K562 treated with DMSO at 1 percent for 48 hours (cell line): ENCODE measurements around the gene ATF6B. TPM values are rescaled to one million over a fixed set of nuclear protein-coding genes. Genes with fewer than 3 reads are reported as not detected.

Experiments used
- total RNA-seq: library from RNA; unstranded; fragments of 300-600 nt; gene quantifications from 2 replicates; pipeline ENCODE4 v1.2.3, GENCODE V29; 2022; ENCODE audit warnings: low replicate concordance; ENCODE audit errors: extremely low read depth

The ATF6B gene
- total RNA-seq = not detected in 2 replicates

DNA sequence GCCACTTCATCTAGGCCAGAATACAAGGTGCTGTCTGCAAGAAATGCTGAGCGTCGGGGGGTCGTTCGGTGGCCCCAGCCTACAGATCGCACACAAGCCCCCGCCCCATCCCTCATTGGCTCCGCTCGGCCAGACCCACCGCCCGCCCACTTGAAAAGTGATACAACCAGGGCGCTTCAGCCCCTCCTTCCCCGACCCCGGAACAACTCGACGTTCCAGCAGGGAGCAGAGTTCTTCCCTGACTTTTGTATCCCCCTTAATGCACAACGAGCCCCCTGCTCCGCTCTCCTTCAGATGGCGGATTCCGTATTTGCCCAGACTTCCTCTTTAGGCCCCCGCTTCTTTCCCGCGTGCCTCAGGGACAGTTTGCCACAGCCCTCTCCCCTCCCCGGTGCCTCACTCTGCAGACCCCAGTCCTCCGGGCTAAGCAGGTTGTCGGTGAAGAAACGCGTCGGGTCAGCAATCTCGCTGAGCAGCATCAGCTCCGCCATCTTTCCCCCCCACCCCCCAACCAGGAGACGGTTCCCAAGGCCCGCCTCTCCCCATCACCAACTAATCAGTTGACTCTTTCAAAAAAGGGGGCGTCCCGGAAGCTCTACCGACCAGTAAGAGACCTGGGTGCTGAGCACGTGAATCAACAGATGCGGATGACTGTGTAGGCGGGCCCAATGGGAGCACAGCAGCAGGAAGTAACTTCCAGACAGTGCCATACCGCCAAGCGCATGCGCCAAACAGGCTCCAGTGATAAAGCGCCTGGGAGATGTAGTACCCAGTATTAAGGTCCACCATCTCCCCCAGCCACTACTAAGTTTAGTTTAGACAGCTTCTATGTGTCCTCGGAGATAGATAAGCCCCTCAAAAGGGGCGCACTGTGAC lies at the start of gene ATF6B:
Gene ATF6B (minus strand): TSS at position 530 of the 876 bp plus-strand sequence. CDS start 39 bp downstream, at position 491.

GRCh38 chr6:32175711-32176475 lies 47.8 kb upstream of the ATF6B start, which contains the start of gene AGPAT1:
Gene AGPAT1, minus strand, starts transcription at chr6:32176084. Its CDS starts 4,588 bp downstream, at chr6:32171496.

DNA sequence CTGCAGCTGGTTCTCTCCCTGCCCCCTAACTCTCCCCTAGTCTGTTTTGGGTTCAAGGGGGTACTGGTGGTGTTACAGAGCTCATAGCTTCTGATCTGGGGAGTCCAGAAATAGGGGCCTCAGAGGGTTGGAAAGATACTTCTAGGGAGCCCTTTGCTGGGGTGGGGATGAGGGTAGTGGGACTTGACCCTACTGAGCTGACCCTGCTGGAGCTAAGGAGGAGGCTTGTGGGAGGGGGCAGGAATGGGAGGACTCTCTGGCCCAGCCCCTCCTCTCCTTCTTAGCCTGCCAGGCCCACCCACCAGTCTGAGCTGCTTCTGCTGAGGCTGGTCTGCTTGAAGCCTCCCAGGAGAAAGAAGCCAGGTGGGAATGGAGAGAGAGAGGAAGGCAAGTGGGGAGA lies 36.2 kb upstream of the ATF6B start, which contains the start of gene EGFL8:
Gene EGFL8 (plus strand): TSS at position 301 of the 400 bp plus-strand sequence. CDS start 1,571 bp downstream, outside the sequence.

GRCh38 chr6:32153564-32154513 lies 25.8 kb upstream of the ATF6B start, which contains the start of gene PPT2:
Gene PPT2, plus strand, starts transcription at chr6:32154141. Its CDS starts 454 bp downstream, at chr6:32154595.

DNA sequence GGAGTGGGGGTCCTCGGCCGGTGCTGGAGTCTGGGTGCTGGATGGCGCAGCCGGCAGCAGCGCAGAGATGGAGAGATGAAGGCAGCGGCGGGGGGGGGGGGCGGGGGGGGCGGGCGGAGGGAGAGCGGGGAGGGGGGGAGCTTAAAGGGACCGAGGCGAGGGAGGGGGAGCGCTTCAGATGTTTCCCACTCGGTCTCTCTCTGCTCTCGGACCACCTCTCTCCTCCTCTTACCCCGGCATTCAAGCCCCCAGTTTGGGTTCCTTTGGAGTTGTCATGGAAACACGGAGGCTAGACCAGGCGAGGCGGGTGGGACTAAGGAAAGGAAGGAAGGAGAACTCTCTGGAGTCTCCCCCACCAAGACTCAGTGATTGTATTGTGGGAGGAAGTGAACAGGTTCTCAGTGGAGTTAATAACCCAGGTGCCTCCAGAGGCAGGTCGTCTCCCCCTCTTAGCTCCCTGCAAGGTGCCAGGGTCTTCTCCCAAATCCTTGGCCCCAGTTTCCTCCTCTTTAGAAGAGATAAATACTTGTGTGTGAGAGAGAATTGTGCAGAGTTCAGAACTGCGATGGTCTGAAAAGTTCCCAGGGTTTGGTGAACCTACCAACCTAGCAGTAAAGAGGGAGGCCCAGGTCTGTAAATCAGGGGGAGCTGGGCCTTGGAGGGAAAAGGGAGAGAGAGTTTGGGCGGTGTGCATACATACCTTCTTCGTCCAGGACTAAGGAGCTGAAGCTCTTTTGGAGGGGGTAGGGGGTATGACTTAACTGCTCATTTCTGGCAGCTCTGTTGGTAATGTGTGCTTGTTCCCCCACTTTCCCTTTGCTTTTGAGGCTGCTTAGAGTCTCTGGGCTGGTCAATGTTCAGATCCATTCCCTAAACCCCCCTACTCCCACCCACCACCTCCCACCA lies 24.1 kb upstream of the ATF6B start, which contains the start of gene PRRT1:
Gene PRRT1 (minus strand): TSS at position 77 of the 906 bp plus-strand sequence. CDS start 112 bp downstream, outside the sequence.

GRCh38 chr6:32109114-32109764 lies 18.8 kb downstream of the ATF6B start, which contains the start of gene TNXB:
Gene TNXB, minus strand, starts transcription at chr6:32109338. Its CDS starts 11,140 bp downstream, at chr6:32098198.

Other genes with a start within 250 kb of the ATF6B start
- not detected in 2 replicates for gene SLC44A4, start 249.2 kb downstream of the ATF6B start, total RNA-seq
- gene EHMT2, start 230.5 kb downstream of the ATF6B start, total RNA-seq = not detected in 2 replicates
- gene ZBTB12, start 226.2 kb downstream of the ATF6B start, total RNA-seq = not detected in 2 replicates
- not detected in 2 replicates for gene C2, start 200.5 kb downstream of the ATF6B start, total RNA-seq
- not detected in 2 replicates for gene CFB, start 182.2 kb downstream of the ATF6B start, total RNA-seq
- not detected in 2 replicates for gene NELFE, start 169.3 kb downstream of the ATF6B start, total RNA-seq
- not detected in 2 replicates for gene SKIC2, start 169.1 kb downstream of the ATF6B start, total RNA-seq
- gene DXO, start 156.1 kb downstream of the ATF6B start, total RNA-seq = 217 TPM in 1 of 2 replicates, not detected in the other
- not detected in 2 replicates for gene C4A, start 146.2 kb downstream of the ATF6B start, total RNA-seq
- not detected in 2 replicates for gene C4B, start 113.5 kb downstream of the ATF6B start, total RNA-seq
- not detected in 2 replicates for gene CYP21A2, start 89.8 kb downstream of the ATF6B start, total RNA-seq
- gene TNXB, start 18.9 kb downstream of the ATF6B start, total RNA-seq = not detected in 2 replicates
- not detected in 2 replicates for gene FKBPL, start 2.0 kb upstream of the ATF6B start, total RNA-seq
- gene PRRT1, start 23.7 kb upstream of the ATF6B start, total RNA-seq = not detected in 2 replicates
- gene PPT2, start 25.9 kb upstream of the ATF6B start, total RNA-seq = not detected in 2 replicates
- not detected in 2 replicates for gene EGFL8, start 36.3 kb upstream of the ATF6B start, total RNA-seq
- gene AGPAT1, start 47.8 kb upstream of the ATF6B start, total RNA-seq = not detected in 2 replicates
- gene RNF5, start 50.2 kb upstream of the ATF6B start, total RNA-seq = not detected in 2 replicates
- not detected in 2 replicates for gene AGER, start 56.0 kb upstream of the ATF6B start, total RNA-seq
- gene PBX2, start 62.0 kb upstream of the ATF6B start, total RNA-seq = not detected in 2 replicates
- not detected in 2 replicates for gene GPSM3, start 64.4 kb upstream of the ATF6B start, total RNA-seq
- gene NOTCH4, start 95.8 kb upstream of the ATF6B start, total RNA-seq = not detected in 2 replicates
- gene TSBP1, start 243.7 kb upstream of the ATF6B start, total RNA-seq = not detected in 2 replicates